Measurements from ENCODE around the gene AGPS. TPM values are rescaled to one million over a fixed set of nuclear protein-coding genes. Genes with fewer than 3 reads are reported as not detected.

AGPS gene
- total and polyA plus RNA-seq, 2 of the 13 experiments (the other 11 are each of a cell fraction or from before 2014, with no cell fraction given): 39.4 to 99.0 TPM

DNA sequence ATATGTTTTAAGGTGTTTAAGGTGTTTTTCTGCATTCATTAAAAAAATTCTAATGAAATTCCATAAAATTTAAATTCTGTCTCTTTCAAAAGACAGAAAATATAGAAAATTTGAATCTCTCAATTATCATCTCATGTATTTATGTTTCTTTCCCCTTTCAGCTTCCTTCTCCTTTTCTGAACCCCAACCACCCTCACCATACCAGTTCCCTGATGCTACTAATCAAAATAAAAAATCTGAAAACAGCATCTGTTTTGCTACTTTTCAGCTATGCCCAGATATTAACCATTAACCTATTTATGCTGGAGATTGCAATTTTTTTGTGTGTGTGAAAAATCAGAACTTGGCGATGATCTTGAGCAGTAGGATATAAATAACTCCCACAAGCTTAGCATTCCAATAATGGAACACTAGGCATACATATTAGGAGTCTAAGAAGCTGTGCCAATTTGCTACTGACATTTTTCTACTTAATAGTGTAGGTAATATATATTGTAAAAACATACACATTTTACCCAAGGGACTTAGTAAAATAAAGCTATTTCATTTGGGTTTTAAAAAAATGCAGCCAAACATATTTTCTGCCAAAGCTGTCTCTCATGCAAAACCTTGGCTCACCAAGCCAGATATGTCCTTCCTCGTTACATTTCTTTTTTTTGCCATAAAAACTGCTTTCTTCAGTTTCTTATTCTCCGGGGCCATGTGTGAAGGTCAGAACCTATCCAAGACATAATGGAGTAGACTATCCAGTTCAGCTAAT is 32.6 kb upstream of the AGPS start (continued):
- no peak for TF ChIP-seq ZFP36 (IDR thresholded peaks at IDR 0.05; ENCODE audit: borderline replicate concordance, low read depth, low read length, partially characterized antibody)
- no peak for TF ChIP-seq REST (IDR thresholded peaks at IDR 0.05; ENCODE audit: borderline replicate concordance in 1 of 2, low read depth in 1 of 2, low read length in 2 of 2)
- TF ChIP-seq HHEX (CRISPR knock-in tag; IDR thresholded peaks at IDR 0.05): no peak
- no peak for TF ChIP-seq ZBTB49 (CRISPR knock-in tag; IDR thresholded peaks at IDR 0.05; ENCODE audit: borderline replicate concordance)
- no peak for TF ChIP-seq RBFOX2 (IDR thresholded peaks at IDR 0.05; ENCODE audit: low read depth, low read length)

GRCh38 chr2:177362499-177362898 is 30.1 kb upstream of the AGPS start:
- Histone ChIP-seq H4K20me1 (ENCODE audit: insufficient read depth, low read length) (no peaks in the 10 kb centered on the region), H3K4me2 (ENCODE audit: low read depth, low read length) (no peak overlapping the region), H3K27ac (ENCODE audit: extremely low read length, insufficient read depth, low read length) (no peak overlapping the region), H3K27me3 (ENCODE audit: control insufficient read depth in 1 of 2, insufficient read depth in 2 of 2, low read length in 2 of 2) (no peaks in the 10 kb centered on the region), H3K9ac (ENCODE audit: insufficient read depth, low read depth, low read length) (no peak overlapping the region), H3K4me3 (replicated peaks in 1 of 3; ENCODE audit: insufficient read depth in 1 of 3, low read depth in 2 of 3, low read length in 3 of 3) (no peak overlapping the region), H3K9me3 (ENCODE audit: low read length) (no peaks in the 10 kb centered on the region), H3K36me3 (replicated peaks in 1 of 2; ENCODE audit: control insufficient read depth in 1 of 2, insufficient read depth in 2 of 2, low read length in 2 of 2) (no peaks in the 10 kb centered on the region), H2AFZ (ENCODE audit: low read length) (no peak overlapping the region), H3K79me2 (ENCODE audit: insufficient read depth, low read length) (no peaks in the 10 kb centered on the region), H3K4me1 (ENCODE audit: insufficient read depth, low read length) (peaks cover 8% of the 10 kb centered on the region; the same call in 1 of the 2 replicates)
- DNase-seq (ENCODE audit: low spot score) (no peak), FAIRE-seq (no peak), ATAC-seq (no peak)
- CTCF ChIA-PET (ENCODE audit: low intra/inter-chr PET ratio, low total read pairs): no interaction called here
- intact Hi-C loops (cut with micrococcal nuclease; ENCODE audit: unreplicated experiment) (no loop called here), in situ Hi-C loops (cut with HindIII; ENCODE audit: extremely low pct_ligation_motif_present, low pct_unique_long_range_greater_than_20kb) (no loop called here)
- WGBS (ENCODE audit: low lambda C conversion rate): 87% methylated on average over 3 of the region's 3 CpGs
- POLR2A ChIA-PET: no interaction called here
- BruUV-seq (replicated peaks): no TSS peak
- TF ChIP-seq ZNF136 (CRISPR knock-in tag; IDR thresholded peaks at IDR 0.05; ENCODE audit: low read depth): no peak
- no peak for TF ChIP-seq ZNF44 (CRISPR knock-in tag; IDR thresholded peaks at IDR 0.05)
- TF ChIP-seq, protein P1, sequence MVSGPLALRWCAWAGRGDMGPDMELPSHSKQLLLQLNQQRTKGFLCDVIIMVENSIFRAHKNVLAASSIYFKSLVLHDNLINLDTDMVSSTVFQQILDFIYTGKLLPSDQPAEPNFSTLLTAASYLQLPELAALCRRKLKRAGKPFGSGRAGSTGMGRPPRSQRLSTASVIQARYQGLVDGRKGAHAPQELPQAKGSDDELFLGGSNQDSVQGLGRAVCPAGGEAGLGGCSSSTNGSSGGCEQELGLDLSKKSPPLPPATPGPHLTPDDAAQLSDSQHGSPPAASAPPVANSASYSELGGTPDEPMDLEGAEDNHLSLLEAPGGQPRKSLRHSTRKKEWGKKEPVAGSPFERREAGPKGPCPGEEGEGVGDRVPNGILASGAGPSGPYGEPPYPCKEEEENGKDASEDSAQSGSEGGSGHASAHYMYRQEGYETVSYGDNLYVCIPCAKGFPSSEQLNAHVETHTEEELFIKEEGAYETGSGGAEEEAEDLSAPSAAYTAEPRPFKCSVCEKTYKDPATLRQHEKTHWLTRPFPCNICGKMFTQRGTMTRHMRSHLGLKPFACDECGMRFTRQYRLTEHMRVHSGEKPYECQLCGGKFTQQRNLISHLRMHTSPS (CRISPR knock-in tag; IDR thresholded peaks at IDR 0.05; ENCODE audit: low read depth): no peak
- TF ChIP-seq ZBTB25 (CRISPR knock-in tag; IDR thresholded peaks at IDR 0.05): no peak
- no peak for TF ChIP-seq NKX3-1 (CRISPR knock-in tag; IDR thresholded peaks at IDR 0.05)
- no peak for TF ChIP-seq SRSF4 (IDR thresholded peaks at IDR 0.05; ENCODE audit: low read depth, low read length, poor library complexity, severe bottlenecking)
- no peak for TF ChIP-seq YEATS2 (CRISPR knock-in tag; IDR thresholded peaks at IDR 0.05; ENCODE audit: borderline replicate concordance)
